NCI-H1436 treated with DMSO at 0.1 percent for 48 hours (cell line): ENCODE data around the gene LCMT1.
"Not testable (repeated sequence)": the region's sequence is repeated elsewhere in the genome, so short reads cannot be mapped to it uniquely, and the experiment has no call there.

Experiments
- DNase-seq: peaks from one replicate; lab custom pipeline; 2025; lab: John Stamatoyannopoulos, UW

LCMT1 gene

DNA sequence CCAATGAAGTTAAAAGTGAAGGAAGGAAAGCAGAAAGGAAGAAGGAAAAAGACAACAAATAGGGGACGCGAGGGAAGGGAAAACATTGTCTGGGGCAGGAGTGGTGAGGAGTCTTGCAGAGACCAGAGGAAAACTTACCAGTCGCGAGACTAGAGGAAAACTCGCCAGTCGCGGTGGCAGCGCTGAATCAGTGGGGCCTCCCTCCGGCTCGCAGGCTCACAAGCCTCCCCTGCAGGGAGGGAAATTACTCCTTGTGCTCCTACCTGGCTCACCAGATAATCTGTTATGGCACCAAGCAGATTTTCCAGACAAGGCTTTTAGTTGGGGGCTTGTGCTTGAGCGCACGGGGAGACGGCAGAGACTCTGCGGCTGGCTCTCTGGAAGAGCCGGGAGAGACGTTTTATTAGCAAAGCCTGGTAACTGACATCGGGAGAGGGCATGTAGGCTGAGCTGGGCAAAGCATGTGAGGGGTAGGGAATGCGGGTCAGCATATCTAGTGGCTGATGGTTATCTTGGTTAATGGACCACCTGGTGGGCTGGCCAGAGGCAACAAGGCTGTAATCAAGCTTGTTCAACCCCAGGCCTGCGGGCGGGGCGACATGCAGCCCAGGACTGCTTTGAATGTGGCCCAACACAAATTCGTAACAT, 37.1 kb downstream of the LCMT1 start:
- no peak for DNase-seq

- DNase-seq, result no peak
Measured at GRCh38 chr16:25151996-25152395, 40.5 kb downstream of the LCMT1 start.

- DNase-seq, result no peak
Measured at GRCh38 chr16:25155553-25156460, 44.3 kb downstream of the LCMT1 start.

- DNase-seq, result no peak
Measured at GRCh38 chr16:25157271-25157875, 45.8 kb downstream of the LCMT1 start.

DNA sequence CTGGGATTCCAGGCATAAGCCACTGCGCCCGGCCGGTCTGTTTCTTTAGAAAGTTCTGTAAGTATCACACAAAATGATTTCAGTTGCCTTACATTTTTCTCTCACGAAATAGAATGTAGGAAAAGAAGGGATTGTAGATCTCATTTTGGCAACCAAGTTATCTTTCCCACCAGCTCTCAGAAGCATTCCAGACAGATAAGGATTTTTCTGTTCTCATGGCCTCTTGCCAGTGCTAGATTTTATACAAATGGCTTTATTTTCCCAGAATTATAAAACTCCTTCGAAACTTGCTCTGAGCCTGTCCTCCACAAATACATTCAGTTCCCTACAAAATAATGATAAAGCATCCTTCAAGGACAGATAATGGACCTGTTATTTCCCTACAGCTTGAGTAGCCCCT, 46.9 kb downstream of the LCMT1 start:
- no peak for DNase-seq

GRCh38 chr16:25161753-25162367, 50.3 kb downstream of the LCMT1 start:
- DNase-seq, result no peak

DNA sequence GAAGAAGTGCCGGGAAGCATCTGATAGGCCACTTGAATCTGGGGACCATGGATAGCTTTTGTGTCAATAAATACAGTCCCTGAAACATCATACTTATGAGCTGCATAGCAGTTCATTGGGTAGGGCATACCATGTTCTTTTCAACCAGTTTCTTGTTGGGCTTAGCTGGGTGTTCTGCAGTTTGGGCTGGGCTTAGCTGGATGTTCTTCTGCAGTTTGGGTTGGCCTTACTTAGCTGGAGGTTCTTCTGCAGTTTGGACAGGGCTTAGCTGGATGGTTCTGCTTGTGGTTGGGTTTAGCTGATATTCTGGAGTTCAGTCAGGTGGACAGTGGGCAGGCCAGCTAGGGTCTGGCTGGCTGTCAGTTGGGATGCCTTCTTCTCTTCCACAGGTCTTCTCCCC, 52.1 kb downstream of the LCMT1 start:
- DNase-seq, result no peak

GRCh38 chr16:25165284-25165683, 53.7 kb downstream of the LCMT1 start:
- DNase-seq, result no peak

- DNase-seq, result not testable (repeated sequence)
Measured at GRCh38 chr16:25167920-25168319, 56.4 kb downstream of the LCMT1 start.

DNA sequence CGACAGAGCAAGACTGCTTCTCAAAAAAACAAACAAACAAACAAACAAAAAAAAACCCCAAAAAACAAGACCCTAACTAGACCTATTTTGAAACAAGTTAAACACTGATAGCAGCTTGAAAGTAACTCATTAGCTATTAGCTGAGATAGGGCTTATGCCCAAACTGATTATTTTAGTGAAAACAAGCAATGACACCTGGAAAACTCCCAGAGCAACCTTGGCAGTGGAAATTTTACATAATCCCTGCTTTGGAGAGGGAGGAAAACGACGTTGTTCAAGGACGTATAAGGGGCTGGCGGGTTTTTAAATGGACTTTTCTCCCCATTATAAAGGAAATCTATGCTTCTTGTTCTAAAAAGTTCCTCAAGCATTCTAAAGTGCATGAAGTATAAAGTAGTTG, 59.8 kb downstream of the LCMT1 start:
- no peak for DNase-seq

- DNase-seq, result no peak
Measured at GRCh38 chr16:25172831-25173230, 61.3 kb downstream of the LCMT1 start.

- no peak for DNase-seq
Measured at GRCh38 chr16:25174285-25174684, 62.7 kb downstream of the LCMT1 start.

- no peak for DNase-seq
Measured at GRCh38 chr16:25176136-25176535, 64.6 kb downstream of the LCMT1 start.

DNA sequence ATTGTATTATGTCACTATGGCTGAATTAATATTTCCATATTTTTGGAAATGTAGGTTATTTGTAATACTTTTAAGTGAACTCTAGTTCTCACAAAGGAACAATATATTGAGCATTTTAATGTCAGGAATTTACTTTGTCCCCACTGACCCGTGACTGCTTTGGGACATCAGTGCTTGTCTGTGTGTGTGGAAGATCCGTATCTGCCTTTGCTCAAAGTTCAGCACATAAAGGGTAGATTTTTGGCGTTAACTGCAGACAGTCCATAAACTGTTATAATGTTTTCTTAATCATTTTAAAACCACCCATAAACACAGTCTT, 65.9 kb downstream of the LCMT1 start:
- DNase-seq, result no peak

DNA sequence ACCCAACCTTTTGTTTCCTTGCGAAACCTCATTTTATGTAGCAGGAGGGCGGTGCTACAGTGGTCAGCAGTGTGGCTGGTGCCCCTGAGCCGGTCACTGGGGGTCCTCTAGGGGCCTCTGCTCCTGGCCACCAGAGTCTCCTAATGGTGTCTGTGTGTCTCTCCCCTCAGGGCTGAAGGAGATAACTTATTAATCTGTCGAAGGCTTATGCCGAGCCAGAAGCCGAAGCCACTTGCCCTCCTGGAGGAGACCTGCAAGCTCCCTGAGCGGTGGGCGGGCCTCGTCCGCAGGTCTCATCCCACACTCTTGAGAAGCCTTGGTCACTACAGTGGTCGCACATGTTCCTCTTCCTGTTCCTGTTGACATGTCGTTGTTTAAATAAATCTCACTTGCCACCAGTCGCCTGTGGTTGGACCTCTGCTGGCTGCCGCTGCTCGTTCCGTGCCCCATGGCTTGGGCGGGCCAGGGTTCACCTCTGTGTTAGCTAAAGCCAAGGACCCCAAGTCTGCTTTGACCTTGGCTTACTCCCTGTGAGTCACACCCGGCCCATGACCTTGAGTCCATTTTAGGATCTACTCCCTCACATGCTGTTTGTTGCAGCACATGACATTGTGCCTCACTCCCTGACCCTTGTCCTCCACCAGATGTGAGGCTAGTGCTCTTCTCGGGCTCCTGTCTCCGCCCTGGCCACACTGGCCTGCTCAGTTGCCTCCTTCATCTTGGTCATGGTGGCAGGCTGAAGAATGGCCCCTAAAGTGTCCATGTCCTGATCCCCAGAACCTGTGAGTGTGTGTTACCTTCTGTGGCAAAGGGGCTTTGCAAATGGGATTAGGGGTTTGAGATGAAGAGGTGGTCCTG, 66.5 kb downstream of the LCMT1 start:
- DNase-seq, result no peak

- not testable (repeated sequence) for DNase-seq
Measured at GRCh38 chr16:25181236-25181635, 69.7 kb downstream of the LCMT1 start.

DNA sequence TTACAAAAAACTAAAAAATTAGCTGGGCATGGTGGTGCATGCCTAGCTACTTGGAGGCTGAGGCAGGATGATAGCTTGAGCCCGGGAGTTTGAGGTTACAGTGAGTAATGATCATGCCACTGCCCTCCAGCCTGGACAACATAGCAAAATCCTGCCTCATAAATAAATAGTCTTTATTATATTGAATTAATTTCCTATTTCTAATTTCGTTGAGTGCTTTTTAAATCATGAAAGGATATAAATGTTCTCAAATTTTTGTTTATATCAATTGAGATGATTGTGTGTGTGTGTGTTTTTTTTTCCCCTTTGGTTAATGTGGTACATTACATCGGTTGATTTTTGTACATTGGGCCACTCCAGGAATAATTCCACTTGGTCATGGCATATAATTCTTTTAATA, 73.2 kb downstream of the LCMT1 start:
- no peak for DNase-seq

- DNase-seq, result no peak
Measured at GRCh38 chr16:25187491-25187795, 75.9 kb downstream of the LCMT1 start.

- DNase-seq, result no peak
Measured at GRCh38 chr16:25189305-25189704, 77.8 kb downstream of the LCMT1 start.

DNA sequence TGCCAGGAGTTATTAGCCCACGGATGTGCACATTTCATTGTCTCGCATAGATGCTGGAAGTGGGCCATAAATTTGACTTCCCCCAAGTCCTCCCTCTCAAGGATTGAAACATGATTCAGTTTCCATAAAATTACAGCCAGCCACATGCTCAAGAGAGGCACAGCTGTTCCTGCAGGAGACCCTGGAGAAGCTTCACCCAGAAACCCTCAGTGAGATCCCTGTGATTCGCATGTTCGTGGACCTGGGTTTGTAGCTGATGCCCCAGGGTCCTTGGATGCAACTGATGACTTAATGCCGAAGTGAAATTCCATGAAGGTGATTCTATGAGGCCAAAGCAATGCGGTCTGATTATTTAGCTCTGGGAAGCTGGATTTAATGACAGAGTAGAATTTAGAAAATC, 80.6 kb downstream of the LCMT1 start:
- DNase-seq, result no peak

DNA sequence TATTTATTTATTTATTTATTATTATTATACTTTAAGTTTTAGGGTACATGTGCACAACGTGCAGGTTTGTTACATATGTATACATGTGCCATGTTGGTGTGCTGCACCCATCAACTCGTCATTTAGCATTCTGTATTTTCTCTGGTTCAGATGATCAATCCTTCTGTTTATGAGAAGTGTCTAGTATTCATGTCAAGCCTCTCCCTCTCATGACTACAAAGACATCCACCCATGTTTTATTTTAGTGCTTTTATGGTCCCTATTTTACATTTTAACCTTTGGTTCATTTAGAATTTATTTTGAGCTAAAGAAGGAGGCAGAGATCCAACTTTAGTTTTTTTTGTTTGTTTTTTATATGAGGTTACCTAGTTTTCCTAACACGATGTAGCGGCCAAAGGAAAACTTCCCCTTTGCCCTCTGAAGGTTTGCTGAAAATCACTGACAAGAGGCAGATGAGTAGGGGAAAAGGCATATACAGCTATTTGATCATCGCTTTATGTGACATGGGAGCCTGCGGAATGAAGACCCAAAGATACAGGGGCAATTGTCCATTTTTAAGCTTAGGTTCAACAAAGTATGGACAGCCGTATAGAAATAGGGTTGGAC, 82.8 kb downstream of the LCMT1 start:
- DNase-seq, result no peak

- no peak for DNase-seq
Measured at GRCh38 chr16:25198021-25198420, 86.5 kb downstream of the LCMT1 start.
